HG03095 (cell line): Measurements from ENCODE around the gene RYR3.

Experiments used
- ATAC-seq: cut with Tn5 transposase; IDR thresholded peaks from one replicate; pipeline ENCODE4 v1.9.1; 2021; ENCODE audit warnings: moderate library complexity; ENCODE audit not compliant: unreplicated experiment

RYR3 gene

DNA sequence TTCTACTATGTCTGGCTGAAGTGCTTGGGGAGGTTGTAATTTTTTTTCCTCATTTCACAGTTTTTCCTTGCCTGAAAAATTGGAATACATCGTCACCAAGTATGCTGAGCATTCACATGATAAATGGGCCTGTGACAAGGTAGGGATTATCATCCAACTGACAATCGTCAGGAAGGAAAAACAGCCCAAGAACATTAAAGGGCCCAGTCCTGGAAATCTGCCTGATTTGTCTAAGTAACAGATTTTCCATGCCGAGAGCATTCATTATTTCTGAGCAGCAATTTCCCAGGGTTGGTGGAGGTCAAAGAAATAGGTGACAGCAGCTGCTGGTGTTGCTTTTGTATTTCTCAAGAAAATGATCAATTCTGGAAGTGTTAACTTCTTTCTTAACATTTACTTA lies 431.5 kb downstream of the RYR3 start:
- no peak for ATAC-seq

- ATAC-seq, result no peak
Observed at GRCh38 chr15:33742800-33743199, 432.0 kb downstream of the RYR3 start.

DNA sequence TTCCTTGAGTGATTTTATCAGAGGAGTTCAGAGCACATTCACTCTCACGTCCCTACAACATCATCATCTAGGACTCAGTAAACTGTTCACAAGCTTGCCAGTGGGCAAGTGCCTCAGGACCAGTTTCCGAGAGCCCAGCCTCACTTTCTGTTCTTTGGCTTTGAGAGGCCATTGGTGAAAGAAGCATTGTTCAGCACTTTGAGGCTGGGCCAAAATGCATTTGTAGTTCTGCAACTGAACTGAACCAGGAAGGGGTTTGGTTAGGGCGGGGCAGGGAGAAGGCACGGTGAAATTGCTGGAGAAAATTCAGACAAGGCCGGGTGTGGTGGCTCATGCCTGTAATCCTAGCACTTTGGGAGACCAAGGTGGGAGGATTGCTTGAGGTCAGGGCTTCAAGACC lies 435.4 kb downstream of the RYR3 start:
- ATAC-seq, result no peak

GRCh38 chr15:33753012-33753411 lies 442.2 kb downstream of the RYR3 start:
- ATAC-seq, result no peak

DNA sequence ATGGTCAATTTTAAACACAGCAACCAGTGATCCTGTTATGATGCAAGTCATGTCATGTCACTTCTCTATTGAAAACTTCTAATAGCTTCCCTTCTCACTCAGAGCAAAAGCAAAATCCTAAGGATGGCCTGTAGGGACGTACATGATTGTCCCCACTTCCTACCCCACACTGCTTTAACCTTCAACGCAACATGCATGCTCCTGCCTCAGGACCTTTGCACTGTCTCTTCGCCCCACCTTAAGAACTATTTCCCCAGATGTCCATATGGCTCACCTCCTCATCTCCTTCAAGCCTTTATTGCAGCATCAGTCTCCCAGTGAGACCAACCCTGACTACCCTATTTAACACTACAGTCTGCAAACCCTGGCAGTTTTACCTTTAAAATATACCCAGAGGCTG lies 443.5 kb downstream of the RYR3 start:
- no peak for ATAC-seq

DNA sequence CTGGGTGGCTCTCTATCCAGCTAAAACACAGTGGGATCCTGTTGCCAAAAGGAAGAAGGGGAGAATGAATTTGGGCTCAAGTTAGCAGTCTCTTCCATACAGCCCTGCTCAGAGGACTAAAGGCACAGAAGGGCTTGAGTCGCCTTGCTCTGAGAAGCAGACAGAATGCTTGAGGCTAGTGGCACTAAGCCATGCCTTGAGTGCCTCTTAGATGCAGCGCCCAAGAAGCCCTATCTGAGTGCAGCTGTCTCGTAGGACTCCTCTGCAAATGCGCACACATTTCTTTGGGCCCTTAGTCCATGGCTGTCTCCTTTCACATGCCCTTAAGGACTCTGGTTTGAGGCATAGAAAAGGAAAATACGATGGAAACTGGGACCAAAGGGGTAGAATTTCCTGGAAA lies 446.2 kb downstream of the RYR3 start:
- no peak for ATAC-seq

DNA sequence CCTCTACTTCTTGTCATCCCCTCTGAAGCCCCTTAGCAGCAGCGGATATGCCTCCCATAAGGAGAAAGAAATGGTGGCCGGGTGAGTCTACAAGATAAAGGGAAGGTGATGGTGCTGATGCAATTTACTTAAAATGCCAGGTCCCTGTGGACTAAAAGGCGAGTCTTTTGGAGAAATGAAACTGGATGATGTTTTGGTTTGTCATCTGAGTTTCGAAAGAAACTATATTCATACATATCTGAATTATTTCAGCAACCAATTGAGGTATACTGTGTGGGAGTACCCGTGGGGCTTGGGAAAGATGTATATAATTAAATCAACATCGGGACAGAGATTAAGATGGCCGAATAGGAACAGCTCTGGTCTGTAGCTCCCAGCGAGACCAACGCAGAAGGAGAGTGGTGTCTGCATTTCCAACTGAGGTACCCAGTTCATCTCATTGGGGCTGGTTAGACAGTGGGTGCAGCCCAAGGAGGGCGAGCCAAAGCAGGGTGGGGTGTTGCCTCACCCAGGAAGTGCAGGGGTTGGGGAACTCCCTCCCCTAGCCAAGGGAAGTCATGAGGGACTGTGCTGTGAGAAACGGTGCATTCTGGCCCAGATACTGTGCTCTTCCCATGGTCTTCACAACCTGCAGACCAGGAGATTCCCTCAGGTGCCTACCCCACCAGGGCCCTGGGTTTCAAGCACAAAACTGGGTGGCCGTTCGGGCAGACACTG lies 446.9 kb downstream of the RYR3 start:
- ATAC-seq, result no peak

- no peak for ATAC-seq
Observed at GRCh38 chr15:33766389-33766788, 455.6 kb downstream of the RYR3 start.

DNA sequence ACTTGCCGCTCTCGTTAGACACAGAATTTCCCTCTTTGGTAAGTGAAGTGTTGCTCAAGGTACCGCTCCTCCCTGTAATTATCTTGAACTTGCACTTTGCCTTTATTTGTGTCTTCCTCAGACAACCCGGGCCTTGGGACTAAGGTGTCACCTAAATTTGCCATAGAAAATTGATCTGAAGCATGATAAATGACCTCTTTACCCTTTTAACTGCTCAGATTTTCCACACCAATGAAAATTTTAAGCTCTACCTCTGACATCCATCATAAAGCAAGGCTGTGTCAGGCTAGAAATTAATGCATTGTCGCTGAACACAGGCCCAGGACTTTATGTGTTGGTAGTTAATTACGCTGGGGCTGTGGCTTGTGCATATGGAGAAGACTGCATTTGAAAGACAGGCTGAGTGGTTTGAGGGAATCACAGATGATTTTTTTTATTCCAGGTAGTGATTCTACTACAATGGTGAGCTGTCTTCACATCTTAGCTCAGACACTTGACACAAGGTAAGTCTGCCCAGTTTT lies 458.0 kb downstream of the RYR3 start:
- ATAC-seq, result no peak

- no peak for ATAC-seq
Observed at GRCh38 chr15:33773969-33774368, 463.2 kb downstream of the RYR3 start.

DNA sequence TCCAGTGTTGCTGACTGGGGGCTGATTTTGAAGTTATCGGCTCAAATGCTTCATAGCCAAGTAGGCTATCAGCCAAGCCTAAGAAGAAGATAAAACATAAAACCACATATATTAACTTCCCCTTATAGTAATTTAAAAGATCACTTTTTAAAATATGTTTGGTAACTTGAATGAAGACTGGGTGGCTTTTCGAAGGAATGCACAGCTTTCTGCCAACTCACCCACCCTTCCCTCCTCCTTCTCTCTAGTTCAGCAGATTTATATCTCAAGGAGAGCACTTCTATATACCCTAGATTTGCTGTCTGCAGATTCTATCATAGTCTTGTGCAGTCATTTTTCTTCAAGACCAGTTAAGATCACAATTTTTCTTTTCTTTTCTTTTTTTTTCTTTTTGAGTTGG lies 468.1 kb downstream of the RYR3 start:
- ATAC-seq, result no peak

DNA sequence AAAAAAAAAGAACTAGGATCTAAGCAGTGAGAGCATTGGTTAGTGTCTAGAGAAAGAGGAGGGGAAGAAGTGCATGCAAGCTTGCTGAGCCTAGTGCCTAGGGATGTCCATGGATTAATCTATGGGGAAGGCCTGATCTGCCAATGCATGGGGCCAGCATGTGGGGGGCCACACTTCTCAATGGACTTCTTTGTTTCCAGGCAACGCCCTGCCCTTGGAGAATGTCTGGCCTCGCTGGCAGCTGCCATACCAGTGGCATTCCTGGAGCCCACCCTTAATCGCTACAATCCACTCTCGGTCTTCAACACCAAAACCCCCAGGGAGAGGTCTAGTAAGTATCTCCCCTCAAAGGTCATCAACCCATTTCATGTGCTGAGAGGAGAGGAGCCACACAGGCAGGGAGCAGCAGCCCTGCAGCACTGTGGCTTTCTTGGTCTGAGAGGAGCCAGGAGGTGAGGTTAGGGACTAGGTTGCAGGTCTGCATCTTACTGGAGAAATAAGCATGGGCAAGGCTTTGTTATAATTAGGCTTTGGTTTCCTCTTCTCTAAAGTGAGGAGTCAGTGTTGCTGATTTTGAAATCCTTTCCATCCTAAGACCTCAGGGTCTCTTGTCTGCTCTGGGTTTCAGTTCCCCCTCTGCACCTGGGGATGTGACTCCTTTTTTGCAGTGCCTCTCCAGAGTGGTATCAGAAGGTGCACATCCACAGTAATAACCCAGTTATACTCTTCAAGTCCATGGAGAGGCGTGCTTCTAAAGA lies 469.4 kb downstream of the RYR3 start:
- no peak for ATAC-seq

DNA sequence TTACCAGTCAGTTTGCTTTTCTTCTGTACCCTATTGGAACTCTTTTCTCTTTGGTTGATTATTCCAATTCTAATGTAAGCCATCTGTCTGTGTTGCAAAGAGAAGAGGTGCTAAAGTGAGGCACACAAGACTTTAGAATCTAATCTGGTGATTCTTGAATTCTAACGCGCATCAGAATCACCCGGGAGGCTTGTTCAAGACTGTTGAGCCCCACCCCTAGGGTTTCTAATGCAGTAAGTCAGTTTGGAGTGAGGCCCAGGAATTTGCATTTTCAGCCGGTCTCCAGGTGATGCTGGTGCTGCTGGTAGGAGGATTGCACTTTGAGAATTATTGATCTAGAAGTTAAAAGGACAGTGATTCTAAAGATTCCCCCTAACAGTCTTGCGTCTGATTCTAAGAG lies 472.2 kb downstream of the RYR3 start:
- ATAC-seq, result no peak

DNA sequence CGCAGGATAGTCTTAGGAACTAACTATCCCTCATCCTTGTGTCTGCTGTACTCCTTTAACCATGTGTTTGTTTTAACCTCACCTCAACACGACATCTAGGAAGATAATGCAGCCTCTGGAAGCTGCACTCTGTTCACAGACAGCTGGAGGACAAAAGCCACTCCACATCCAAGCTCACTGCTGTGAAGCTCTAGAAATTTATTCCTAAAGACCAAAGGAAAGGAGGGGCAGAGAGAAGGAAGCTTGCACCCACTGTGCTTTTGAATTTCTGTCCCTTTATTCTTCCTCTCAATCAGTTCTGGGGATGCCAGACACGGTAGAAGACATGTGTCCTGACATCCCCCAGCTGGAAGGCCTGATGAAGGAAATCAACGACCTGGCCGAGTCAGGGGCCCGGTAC lies 474.6 kb downstream of the RYR3 start:
- no peak for ATAC-seq

GRCh38 chr15:33788906-33789540 lies 478.3 kb downstream of the RYR3 start:
- no peak for ATAC-seq

DNA sequence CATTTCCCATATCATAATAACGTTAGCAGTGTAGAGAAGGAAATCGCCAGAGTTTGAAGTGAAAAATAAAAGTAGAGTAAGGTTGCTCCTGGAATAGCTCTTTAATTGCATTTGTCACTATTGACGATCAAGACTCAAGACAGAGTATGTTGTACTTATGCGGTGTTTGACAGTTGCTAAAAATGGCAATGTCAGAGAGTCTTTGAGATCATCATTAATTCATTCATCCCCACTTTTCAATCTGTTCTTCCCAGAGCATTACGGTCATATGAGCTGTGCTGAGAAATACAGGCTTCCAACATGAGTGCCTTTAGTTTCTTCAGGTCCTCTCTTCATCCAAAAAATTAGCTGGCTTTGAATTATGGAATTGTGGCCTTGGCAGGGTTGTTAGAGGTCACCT lies 483.7 kb downstream of the RYR3 start:
- ATAC-seq, result no peak

DNA sequence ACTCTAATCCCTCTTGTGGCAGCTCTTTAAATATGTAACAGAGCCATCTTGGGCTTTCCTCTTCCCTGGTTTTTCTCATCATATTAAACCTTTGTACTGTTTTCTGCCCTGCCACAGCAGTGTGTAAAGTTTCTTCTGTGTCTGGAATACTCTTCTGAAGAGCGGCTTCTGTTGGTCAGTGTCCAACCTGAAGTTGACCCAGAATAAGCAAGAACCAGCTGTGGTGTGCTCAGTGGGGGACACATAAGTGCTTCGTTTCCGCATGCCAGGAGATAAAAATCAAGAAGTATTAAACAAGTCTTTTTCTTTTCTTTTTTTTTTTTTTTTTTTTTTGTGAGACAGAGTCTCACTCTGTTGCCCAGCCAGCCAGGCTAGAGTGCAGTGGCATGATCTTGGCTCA lies 484.3 kb downstream of the RYR3 start:
- ATAC-seq, result no peak

DNA sequence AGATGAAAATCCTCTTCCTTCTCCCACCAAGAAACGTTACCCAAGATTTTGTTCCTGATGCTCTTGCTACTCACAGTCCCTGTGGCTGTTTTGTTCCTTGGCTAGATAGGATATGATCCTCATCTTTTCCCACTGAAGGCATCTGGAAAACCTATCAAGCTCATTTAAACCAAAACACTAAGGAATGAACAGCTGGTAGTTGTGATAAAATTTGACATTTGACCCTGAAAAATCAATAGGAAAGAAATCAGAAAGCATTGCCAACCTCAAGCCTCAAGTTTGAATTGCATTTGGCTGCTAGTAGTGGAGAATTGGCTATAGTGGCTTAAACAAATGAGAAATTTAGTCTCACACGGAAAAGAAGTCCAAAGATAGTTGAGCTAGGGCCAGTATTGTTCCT lies 486.9 kb downstream of the RYR3 start:
- ATAC-seq, result no peak

DNA sequence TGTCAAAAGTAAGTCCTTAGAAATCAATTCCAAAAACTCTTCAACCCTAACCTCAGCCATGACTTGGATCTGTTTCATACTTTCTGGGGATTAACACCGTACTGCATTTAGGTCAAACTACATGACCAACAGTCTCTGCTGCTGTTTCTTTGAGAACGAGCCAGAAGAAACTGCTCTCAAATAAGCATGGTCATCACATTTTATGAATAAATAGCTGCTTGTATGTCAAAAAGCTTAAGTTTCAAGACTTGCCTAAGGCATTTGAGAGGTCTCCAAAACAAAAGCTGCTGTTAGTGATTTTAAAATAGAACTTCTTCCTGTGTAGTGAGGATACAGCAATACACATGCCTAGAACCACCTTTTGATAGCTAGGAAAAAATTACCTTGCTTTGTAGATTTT lies 491.2 kb downstream of the RYR3 start:
- ATAC-seq, result no peak

DNA sequence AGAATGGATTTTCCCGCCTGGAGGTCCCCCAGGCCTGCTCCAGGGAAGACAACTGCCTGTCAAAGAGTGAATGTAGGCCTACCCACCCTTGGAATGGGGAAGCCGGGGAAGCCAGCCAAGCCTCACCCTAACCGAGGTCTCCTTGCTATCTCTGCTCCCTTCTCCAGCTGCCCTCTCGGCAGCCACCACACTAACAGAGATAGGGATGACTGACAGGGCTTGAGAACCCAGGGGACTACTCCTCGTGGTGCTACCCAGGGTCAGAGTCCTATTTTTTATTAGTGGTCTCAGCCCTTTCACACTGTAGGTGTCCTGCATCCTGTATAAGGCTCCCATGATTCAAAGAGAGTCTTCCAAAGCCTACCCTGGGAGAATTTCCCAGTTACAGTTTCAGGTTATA lies 496.9 kb downstream of the RYR3 start:
- no peak for ATAC-seq

GRCh38 chr15:33808720-33809457 lies 498.1 kb downstream of the RYR3 start:
- ATAC-seq, result no peak
